ENCODE measurements around the gene NOP14.
A peak's percentile ranks its signal among the peaks of the same experiment; 100 is the strongest.

DNA sequence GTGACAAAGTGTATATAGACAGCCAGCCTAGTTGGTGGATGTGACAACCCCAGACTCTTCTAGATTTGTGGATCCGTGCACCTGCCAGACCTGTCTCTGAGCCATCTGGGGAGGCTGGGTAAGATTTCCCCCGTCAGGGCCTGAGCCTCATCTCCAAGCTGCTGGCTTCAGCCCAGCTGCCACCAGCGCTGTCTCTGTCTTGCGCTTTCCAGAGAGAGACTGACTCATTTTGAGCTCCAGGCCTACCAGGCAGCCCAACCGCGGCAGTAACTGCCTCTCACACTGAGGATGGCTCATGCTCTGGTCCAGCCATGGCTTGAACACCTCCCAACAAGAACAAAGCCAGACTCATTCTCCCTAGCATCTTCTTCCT, 26.4 kb downstream of the NOP14 start:
- TF ChIP-seq, protein P1, sequence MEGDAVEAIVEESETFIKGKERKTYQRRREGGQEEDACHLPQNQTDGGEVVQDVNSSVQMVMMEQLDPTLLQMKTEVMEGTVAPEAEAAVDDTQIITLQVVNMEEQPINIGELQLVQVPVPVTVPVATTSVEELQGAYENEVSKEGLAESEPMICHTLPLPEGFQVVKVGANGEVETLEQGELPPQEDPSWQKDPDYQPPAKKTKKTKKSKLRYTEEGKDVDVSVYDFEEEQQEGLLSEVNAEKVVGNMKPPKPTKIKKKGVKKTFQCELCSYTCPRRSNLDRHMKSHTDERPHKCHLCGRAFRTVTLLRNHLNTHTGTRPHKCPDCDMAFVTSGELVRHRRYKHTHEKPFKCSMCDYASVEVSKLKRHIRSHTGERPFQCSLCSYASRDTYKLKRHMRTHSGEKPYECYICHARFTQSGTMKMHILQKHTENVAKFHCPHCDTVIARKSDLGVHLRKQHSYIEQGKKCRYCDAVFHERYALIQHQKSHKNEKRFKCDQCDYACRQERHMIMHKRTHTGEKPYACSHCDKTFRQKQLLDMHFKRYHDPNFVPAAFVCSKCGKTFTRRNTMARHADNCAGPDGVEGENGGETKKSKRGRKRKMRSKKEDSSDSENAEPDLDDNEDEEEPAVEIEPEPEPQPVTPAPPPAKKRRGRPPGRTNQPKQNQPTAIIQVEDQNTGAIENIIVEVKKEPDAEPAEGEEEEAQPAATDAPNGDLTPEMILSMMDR (tag by site-specific recombination; IDR thresholded peaks at IDR 0.05) = no peak
- TF ChIP-seq ZNF175 (tag by site-specific recombination; IDR thresholded peaks at IDR 0.05) (no peak), SP2 (tag by site-specific recombination; IDR thresholded peaks at IDR 0.05) (no peak), REST (tag by site-specific recombination; IDR thresholded peaks at IDR 0.05) (no peak), ZBTB17 (tag by site-specific recombination; IDR thresholded peaks at IDR 0.05) (no peak), ZNF670 (tag by site-specific recombination; IDR thresholded peaks at IDR 0.05; ENCODE audit: low read depth) (no peak), ZNF248 (tag by site-specific recombination; IDR thresholded peaks at IDR 0.05) (no peak), ZNF561 (tag by site-specific recombination; IDR thresholded peaks at IDR 0.05; ENCODE audit: borderline replicate concordance) (no peak), ZNF610 (tag by site-specific recombination; IDR thresholded peaks at IDR 0.05; ENCODE audit: borderline replicate concordance) (no peak)
- TF ChIP-seq, protein P2, sequence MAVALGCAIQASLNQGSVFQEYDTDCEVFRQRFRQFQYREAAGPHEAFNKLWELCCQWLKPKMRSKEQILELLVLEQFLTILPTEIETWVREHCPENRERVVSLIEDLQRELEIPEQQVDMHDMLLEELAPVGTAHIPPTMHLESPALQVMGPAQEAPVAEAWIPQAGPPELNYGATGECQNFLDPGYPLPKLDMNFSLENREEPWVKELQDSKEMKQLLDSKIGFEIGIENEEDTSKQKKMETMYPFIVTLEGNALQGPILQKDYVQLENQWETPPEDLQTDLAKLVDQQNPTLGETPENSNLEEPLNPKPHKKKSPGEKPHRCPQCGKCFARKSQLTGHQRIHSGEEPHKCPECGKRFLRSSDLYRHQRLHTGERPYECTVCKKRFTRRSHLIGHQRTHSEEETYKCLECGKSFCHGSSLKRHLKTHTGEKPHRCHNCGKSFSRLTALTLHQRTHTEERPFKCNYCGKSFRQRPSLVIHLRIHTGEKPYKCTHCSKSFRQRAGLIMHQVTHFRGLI (tag by site-specific recombination; IDR thresholded peaks at IDR 0.05) = peak; percentile 97

All from HEK293 (cell line).